HG02981 (cell line): ENCODE data around the gene IL5RA.

Source experiments
- ATAC-seq: cut with Tn5 transposase; IDR thresholded peaks from one replicate; pipeline ENCODE4 v1.9.1; 2021; ENCODE audit warnings: mild to moderate bottlenecking, moderate library complexity; ENCODE audit not compliant: unreplicated experiment

IL5RA gene

DNA sequence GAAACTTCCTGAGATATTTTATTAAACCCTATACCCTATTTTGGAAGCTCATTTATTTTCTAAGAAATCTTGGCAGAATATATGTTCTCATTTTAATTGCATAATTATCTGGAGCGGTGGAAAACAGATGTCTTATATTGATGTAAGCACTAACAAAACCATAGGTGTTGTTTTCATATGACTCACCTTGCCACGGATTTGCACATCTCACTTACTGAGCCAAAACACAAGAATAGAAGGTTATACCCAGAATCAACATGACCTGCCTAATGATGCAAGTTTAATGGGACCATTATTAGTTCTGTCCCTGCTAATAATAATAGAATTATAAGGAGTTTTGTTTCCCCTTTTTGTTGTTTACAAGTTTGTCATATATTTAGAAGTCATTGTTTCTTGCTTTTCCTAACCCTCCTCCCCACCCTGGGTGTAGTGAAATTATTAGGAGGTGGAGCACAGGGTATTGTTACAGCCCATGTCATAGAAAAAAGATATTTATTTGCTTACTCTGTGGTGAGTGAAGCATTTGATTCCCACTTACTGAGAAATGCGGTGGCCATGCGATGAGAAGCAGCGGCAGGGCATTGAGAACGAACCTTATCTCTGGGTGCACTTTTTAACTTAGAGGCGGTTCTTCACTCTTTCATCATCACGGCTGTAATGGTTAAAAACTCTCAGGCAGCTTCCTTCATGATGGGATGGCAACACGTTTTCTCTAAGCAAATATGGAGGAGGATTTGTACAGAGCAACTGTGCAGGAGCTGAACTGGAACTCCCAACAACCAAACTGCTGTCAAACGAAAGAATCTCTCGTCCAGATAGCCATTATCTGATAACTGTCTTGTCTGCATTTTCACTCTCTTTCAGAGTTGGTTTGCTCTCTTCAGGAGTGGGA is 521 bp downstream of the IL5RA start:
- ATAC-seq = peak; percentile 53

DNA sequence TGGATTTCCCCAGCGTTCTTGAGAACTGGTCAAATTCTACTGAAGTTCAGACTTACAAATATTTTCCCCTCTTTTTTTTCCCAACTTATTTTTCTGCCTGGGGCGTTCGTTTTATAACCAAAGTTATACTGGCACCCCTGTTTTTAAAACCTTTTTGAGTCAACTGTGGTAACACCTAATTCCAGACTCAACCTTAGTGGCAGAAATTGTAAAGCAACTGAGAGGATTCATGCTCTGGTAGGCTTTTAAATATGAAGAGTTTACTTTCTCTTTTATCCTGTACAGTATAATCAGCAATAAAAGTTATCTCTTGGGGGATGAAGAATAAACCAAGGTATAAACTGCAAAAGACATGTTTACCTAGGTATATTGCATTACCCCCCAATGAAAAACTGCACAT is 2.3 kb downstream of the IL5RA start:
- no peak for ATAC-seq

DNA sequence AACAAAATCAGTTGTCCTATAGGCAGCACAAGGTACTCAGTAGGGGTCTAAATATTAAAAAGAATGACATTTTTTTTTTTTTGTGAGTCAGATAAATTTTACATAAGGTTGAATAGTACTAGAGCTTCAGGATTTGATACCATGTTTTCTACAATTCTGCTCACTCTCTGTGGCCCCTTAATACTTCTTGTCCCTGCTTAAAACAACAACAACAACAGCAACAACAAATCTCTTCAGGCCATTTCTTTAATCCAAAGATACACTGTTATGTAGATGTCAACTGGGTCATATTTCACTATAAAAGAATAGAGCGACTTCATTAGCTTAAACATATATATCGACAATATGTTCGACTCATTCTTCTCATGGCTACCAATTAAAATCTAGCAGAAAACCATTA is 3.0 kb downstream of the IL5RA start:
- ATAC-seq = no peak

- no peak for ATAC-seq
Measured at GRCh38 chr3:3105815-3106214, 4.4 kb downstream of the IL5RA start.

GRCh38 chr3:3105246-3105645 is 4.9 kb downstream of the IL5RA start:
- no peak for ATAC-seq

DNA sequence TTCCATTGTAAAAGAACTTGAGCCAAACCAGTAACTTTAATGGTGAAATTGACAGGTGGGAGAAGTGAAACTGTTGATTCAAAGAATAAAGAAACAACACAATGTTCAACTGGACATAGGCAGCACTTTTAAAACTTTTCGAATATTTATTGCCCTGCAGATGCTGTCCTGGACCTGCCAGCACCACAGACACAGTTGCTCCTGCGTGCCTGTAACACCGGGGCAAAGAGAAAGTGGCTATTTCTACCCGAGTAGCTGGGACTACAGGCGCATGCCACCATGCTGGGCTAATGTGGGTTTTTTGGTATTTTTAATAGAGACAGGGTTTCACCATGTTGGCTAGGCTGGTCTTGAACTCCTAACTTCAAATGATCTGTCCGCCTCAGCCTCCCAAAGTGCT is 7.4 kb downstream of the IL5RA start:
- no peak for ATAC-seq

DNA sequence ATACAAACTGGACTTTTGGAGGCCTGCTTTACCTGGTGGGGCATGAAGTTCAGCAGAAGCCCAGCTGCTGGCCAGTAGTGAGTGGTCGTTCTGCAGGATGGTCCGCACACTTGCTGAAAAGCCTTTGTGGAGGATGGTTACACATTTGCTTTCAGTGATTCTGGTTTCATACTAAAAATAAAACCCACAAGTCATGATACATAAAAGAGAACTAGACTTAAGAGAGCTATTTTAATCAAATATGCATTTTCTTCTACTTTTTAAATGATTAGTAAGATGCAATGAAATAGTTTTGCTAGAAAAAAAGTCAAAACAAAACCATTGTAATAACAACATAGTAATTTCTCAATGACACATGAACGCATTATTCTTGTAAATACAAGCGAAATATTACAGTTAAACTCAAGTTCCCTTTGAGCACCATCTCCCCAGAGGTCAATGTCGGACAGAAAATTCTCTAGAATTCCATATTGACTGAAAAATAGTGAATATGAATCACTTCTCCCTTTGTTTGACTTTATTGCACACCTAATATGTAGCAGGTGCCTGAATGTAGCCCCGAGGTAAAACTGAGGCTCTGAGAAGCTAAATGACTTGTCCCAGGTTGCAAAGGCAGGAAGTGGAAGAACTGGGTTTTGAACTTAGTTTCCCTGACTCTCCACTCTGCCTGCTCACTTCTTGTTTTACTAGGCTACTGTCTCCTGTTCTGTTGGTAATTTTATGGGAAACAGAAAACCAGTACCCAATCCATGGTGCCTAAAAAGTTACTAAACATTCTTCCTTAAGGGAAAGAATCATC is 8.3 kb downstream of the IL5RA start:
- ATAC-seq = no peak

- no peak for ATAC-seq
Measured at GRCh38 chr3:3097958-3098357, 12.2 kb downstream of the IL5RA start.

GRCh38 chr3:3089017-3089416 is 21.2 kb downstream of the IL5RA start:
- ATAC-seq = peak; percentile 97

- no peak for ATAC-seq
Measured at GRCh38 chr3:3087716-3088465, 22.3 kb downstream of the IL5RA start.

GRCh38 chr3:3087279-3087678 is 22.9 kb downstream of the IL5RA start:
- no peak for ATAC-seq

GRCh38 chr3:3086239-3086638 is 23.9 kb downstream of the IL5RA start:
- ATAC-seq = no peak

DNA sequence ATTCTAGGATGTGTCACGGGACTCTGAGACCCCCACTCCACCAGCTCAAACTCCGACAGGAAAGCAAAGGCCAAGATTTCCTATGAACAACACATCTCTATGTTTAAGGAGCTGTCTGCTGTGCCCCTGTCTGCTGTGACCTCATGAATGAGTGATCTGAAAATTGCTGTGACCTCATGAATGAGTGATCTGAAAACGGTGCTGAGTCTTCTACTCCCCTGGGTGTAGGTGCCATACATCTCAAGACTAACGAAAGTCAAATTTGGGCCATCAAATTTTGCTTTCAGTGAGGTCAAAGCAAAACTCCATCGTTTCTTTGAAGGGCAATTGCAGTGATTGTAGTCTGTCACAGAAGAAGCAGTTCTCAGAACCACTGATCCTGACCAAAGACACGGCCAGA is 24.4 kb downstream of the IL5RA start:
- ATAC-seq = no peak

DNA sequence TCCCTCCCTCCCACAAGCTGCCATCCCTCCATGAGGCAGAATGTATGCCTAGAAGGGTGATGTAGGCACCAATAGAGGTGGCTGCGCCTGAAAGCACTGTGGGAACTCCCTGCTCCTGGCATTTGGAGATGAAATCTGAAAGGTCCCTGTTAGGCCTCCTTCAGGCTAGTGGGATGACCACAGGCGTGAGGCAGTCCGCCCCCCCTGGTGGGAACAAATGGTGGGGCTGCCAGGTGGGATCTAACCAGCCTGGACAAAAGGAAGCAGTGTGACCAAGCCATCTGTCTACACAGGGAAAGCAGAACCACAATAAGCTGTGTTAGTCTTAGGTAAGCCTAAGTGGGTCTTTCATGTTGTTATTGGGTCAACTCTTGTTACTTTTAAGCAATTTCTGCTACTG is 25.3 kb downstream of the IL5RA start:
- ATAC-seq = no peak

DNA sequence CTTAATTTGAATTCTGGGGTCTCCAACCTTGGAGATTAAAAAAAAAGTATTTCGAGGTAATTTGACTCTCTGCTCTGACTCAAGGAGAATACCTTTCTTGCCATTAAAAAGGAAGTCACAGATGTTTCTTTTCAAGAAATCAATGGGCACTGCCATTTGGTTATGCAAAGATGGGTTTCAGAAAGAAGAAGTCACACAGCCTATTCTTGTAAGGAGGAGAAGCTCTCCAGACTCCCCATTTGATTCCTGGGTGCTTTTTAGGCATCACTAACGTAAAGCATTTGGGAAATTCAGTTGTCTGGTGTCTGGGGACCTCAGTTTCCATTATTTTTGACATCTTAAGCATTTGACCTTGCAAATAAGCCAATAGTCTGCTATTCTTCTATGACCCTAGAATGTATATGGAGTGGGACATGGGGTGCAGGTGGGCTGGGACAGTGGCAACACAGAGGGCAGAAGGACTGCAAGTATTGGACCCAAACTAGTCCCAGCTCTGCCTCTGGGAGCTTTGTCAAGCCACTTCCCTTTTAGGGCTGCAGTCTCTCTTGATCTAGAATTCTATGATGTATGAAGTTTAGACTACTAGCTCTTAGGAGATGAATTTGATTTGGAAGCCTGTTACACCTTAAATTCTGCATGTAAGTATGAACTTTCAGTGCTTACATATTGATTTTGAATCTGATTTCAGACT is 27.8 kb downstream of the IL5RA start:
- peak; percentile 73 for ATAC-seq

DNA sequence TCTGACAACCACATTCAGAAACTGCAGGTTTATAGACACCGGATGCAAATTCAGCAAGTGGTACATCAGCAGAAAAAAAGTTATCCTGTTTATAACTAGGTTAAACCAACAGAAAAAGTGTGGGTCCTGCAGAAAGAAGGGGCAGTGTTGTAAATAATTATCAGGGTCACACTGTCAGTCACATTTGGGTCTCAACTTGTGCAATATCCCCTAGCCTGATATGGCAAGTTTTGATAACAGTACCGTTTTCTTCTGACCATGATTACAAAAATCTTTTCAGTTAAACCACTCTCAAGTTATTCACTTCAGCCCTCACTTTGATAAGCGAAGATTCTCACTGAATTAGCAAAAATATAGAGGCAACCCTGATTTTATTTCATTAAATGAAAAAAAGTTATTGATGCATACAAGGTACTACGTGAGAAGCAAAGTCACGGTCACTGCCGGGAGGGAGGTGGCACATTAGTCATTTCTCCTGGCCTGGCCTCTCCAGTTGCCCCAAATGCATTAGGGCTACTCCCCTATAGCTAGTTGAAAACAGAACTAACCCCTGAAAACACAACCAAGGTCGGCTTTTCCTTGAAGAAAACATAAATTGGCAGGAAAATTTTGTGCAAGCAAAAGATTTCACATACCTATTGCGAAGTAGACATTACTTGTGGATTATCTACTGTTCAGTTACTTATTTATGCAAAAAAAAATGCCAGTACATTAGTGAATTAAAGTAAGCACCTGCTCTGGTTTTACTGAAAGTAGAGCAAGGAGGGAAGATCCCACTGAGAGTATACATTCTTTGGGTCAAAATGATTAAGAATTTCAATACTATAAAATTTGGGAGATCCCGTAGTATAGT is 28.6 kb downstream of the IL5RA start:
- peak; percentile 58 for ATAC-seq

- no peak for ATAC-seq
Measured at GRCh38 chr3:3080309-3080708, 29.9 kb downstream of the IL5RA start.

DNA sequence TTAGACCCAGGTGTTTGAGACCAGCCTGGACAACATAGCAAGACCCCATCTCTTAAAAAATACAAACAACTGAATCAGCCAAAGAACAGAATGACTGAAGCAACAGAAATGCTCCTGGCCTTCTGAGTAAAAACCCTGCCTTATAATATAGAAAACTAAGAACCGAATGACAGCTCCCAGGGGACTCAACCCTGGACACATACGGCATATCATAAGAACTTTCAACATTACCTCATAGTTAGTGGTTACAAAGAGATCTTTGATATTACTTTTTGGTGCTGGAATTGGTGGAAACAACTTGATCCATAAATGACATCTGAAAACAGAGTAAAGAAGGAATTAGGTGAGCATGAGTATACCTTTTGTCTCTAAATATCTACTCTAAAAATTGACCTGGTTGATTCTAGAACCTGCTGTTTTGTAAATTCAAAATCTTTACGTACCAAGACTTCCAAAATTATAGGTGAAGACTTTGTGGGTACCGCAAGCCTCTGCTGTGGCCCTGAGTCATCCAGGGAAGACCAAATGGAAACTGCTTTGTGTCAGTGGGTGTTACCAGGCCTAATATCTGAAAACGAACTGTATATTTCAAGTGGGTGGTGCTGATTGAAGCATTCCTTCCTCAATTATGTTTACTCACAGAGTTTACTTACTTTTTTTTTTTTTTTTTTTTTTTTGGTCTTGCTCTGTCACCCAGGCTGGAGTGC is 35.5 kb downstream of the IL5RA start:
- peak; percentile 58 for ATAC-seq

- no peak for ATAC-seq
Measured at GRCh38 chr3:3071136-3071535, 39.0 kb downstream of the IL5RA start.
